OCI-LY3 (cell line): Measurements from ENCODE around the gene NARS2.

Source experiments
- H2AFZ ChIP-seq: fragments of 200-600, 300-600 bp; shearing (Covaris generic); 2 replicates; pipeline ENCODE4 v1.6.0; 2014; ENCODE audit warnings: antibody characterized with exemption, low read depth, low read length
- H3K27ac ChIP-seq: fragments of 200-600, 300-600 bp; sonication (generic); 2 replicates; pipeline ENCODE4 v1.5.1; 2014; ENCODE audit warnings: mild to moderate bottlenecking, low read length, moderate library complexity, mixed read lengths
- H3K27me3 ChIP-seq: fragments of 200-600, 300-600 bp; sonication (generic); 2 replicates; pipeline ENCODE4 v1.6.1; 2014; ENCODE audit warnings: low read depth, low read length, mixed read lengths
- H3K36me3 ChIP-seq: fragments of 200-600, 300-600 bp; sonication (generic); replicated peaks from 2 replicates; pipeline ENCODE3; 2014; ENCODE audit warnings: low read depth, low read length, mixed read lengths
- H3K4me1 ChIP-seq: fragments of 300-600, 200-600 bp; sonication (generic); 2 replicates; pipeline ENCODE4 v1.6.1; 2014; ENCODE audit warnings: low read length, mixed read lengths
- H3K4me2 ChIP-seq: fragments of 200-600, 300-600 bp; sonication (generic); 2 replicates; pipeline ENCODE4 v1.6.1; 2014; ENCODE audit warnings: low read length, mixed read lengths
- H3K4me3 ChIP-seq: fragments of 300-600, 200-600 bp; sonication (generic); 2 replicates; pipeline ENCODE4 v1.5.1; 2014; ENCODE audit warnings: antibody characterized with exemption, mild to moderate bottlenecking, low read length, moderate library complexity
- H3K79me2 ChIP-seq: fragments of 300-600, 200-600 bp; shearing (Covaris generic); 2 replicates; pipeline ENCODE4 v1.6.1; 2014; ENCODE audit warnings: mild to moderate bottlenecking, low read length, mixed read lengths
- H3K9ac ChIP-seq: fragments of 300-600, 200-600 bp; shearing (Covaris generic); 2 replicates; pipeline ENCODE4 v1.6.0; 2014; ENCODE audit warnings: mild to moderate bottlenecking, low read length, moderate library complexity
- H3K9me3 ChIP-seq: fragments of 200-600, 300-600 bp; shearing (Covaris generic); 2 replicates; pipeline ENCODE4 v1.6.1; 2014; ENCODE audit warnings: low read length, mixed read lengths; ENCODE audit not compliant: insufficient read depth
- H4K20me1 ChIP-seq: fragments of 200-600, 300-600 bp; sonication (generic); 2 replicates; pipeline ENCODE4 v1.6.1; 2016; ENCODE audit warnings: low read length, mixed read lengths; ENCODE audit not compliant: insufficient read depth
- CTCF ChIP-seq: fragments of 200-600, 300-600 bp; sonication (generic); IDR thresholded peaks from 2 replicates; pipeline ENCODE4 v1.5.1; 2014; ENCODE audit warnings: antibody characterized with exemption, low read length, low read depth
- EZH2phosphoT487 ChIP-seq: fragments of 200-600 bp; shearing (Covaris generic); IDR thresholded peaks from 2 replicates; pipeline ENCODE4 v1.6.1; 2018; ENCODE audit warnings: antibody characterized with exemption, mixed run types, low read depth

Gene NARS2

GRCh38 chr11:78395597-78395996 lies 179.1 kb downstream of the NARS2 start:
- H3K9ac ChIP-seq = no peak overlapping the region
- H3K79me2 ChIP-seq = peaks cover 6% of the 10 kb centered on the region; the same call in 1 of the 2 replicates
- TF ChIP-seq EZH2phosphoT487 (no peak), CTCF (no peak)
- H4K20me1 ChIP-seq = 0 out of 2 replicates have a peak, but pooled peaks cover 5% of the 10 kb centered on the region
- no peaks in the 10 kb centered on the region for H3K27me3 ChIP-seq
- H3K4me2 ChIP-seq = no peak overlapping the region
- no peaks in the 10 kb centered on the region for H3K36me3 ChIP-seq
- no peaks in the 10 kb centered on the region for H3K9me3 ChIP-seq
- peaks cover 5% of the 10 kb centered on the region; the same call in 1 of the 2 replicates for H3K4me1 ChIP-seq
- H2AFZ ChIP-seq = no peak overlapping the region
- H3K27ac ChIP-seq = no peak overlapping the region
- no peak overlapping the region for H3K4me3 ChIP-seq

GRCh38 chr11:78392854-78393253 lies 181.8 kb downstream of the NARS2 start:
- peaks cover 6% of the 10 kb centered on the region; the same call in 1 of the 2 replicates for H3K79me2 ChIP-seq
- H3K9me3 ChIP-seq = no peaks in the 10 kb centered on the region
- H3K4me1 ChIP-seq = peaks cover 5% of the 10 kb centered on the region; the same call in 1 of the 2 replicates
- H3K36me3 ChIP-seq = no peaks in the 10 kb centered on the region
- no peaks in the 10 kb centered on the region for H3K27me3 ChIP-seq
- H4K20me1 ChIP-seq = 0 out of 2 replicates have a peak, but pooled peaks cover 5% of the 10 kb centered on the region
- no peak for TF ChIP-seq EZH2phosphoT487
- TF ChIP-seq CTCF = no peak
- H3K4me2 ChIP-seq = no peak overlapping the region
- H3K4me3 ChIP-seq = no peak overlapping the region
- no peak overlapping the region for H2AFZ ChIP-seq
- no peak overlapping the region for H3K27ac ChIP-seq
- H3K9ac ChIP-seq = no peak overlapping the region

- H3K27ac ChIP-seq = no peak overlapping the region
- H2AFZ ChIP-seq = no peak overlapping the region
- H4K20me1 ChIP-seq = peaks cover 7% of the 10 kb centered on the region; the same call in 1 of the 2 replicates
- H3K4me3 ChIP-seq = no peak overlapping the region
- no peaks in the 10 kb centered on the region for H3K36me3 ChIP-seq
- no peak for TF ChIP-seq EZH2phosphoT487
- no peak for TF ChIP-seq CTCF
- H3K27me3 ChIP-seq = no peaks in the 10 kb centered on the region
- H3K79me2 ChIP-seq = peaks cover 6% of the 10 kb centered on the region; the same call in 1 of the 2 replicates
- H3K9ac ChIP-seq = no peak overlapping the region
- H3K4me1 ChIP-seq = no peaks in the 10 kb centered on the region
- H3K4me2 ChIP-seq = no peak overlapping the region
- H3K9me3 ChIP-seq = no peaks in the 10 kb centered on the region
These were observed 183.2 kb downstream of the NARS2 start for GRCh38 chr11:78391424-78391823.

- H3K9ac ChIP-seq = no peak overlapping the region
- no peaks in the 10 kb centered on the region for H3K4me1 ChIP-seq
- H3K27ac ChIP-seq = no peak overlapping the region
- H3K27me3 ChIP-seq = no peaks in the 10 kb centered on the region
- H3K9me3 ChIP-seq = no peaks in the 10 kb centered on the region
- peaks cover 4% of the 10 kb centered on the region; the same call in 1 of the 2 replicates for H3K79me2 ChIP-seq
- no peak overlapping the region for H2AFZ ChIP-seq
- H3K4me3 ChIP-seq = no peak overlapping the region
- no peak overlapping the region for H3K4me2 ChIP-seq
- TF ChIP-seq CTCF = no peak
- no peak for TF ChIP-seq EZH2phosphoT487
- H4K20me1 ChIP-seq = peaks cover 7% of the 10 kb centered on the region; the same call in 1 of the 2 replicates
- no peaks in the 10 kb centered on the region for H3K36me3 ChIP-seq
These were observed 183.9 kb downstream of the NARS2 start for GRCh38 chr11:78390809-78391208.
